GM19468 (cell line): ENCODE data around the gene PIGO.
A peak's percentile ranks its signal among the peaks of the same experiment; 100 is the strongest.

Source experiments
- ATAC-seq: cut with Tn5 transposase; IDR thresholded peaks from one replicate; pipeline ENCODE4 v1.9.1; 2021; ENCODE audit warnings: mild to moderate bottlenecking, moderate library complexity, moderate number of reproducible peaks; ENCODE audit not compliant: unreplicated experiment; ENCODE audit errors: extremely low read depth

Gene PIGO

DNA sequence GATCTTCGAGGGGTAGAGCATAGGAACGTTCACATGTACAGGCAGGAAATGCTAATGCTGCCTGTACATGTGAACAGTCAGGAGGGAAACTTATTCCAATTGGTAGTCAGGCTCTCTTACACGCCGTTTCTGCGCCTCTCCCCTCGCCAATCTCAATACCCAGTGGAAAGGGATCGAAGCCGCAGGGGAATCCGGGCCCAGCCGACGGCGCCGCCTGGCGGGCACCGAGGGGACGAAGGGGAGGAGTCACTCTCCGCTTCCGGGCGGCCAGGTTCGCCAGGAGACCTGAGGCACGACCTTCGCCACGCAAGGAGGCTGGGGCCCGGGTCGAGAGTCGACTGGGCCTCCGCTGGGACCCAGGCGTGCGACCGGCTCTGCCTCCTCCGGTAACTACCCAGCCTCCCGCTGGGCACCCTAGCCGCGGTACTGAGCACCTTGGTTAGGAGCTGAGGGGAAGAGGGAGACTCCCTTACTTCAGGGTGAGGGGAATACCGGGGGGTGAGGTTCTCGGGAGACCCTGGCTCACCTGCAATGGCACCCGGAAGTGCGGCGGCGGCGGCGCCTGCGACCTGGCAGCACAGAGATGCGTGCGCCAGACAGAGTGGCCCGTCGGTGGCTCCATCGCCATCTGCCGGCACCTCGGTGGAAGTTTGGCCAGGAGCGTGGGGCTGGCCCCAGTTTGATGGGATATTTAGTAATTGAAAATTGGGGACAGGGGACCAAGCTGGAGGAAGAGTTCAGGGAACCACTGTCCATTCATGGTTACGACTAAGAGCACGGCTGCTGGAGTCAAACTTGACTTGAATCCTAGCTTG, at the start of gene PIGO:
Gene PIGO (minus strand): TSS at position 557 of the 815 bp plus-strand sequence. CDS start 1,026 bp downstream, outside the sequence.
- ATAC-seq, result peak; percentile 59

DNA sequence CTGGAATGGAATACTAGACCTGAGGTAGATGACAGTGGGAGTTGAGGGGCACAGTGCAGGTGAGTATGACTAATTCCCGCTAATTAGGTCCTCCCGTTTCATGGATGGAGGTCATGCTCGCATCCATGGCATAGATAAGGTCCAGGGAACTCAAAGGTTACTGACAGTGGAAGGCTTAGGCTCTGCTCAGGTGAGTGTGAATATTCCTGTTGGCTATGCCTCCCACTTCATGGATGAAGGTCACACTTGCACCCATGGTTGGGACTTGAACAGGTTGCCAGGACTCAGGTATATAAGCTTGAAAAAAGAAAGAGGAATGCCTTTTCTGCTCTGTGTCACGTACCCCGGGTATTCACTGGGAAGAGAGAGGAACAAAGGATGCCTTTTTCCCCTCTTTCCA, 45.6 kb upstream of the PIGO start:
- ATAC-seq, result no peak

DNA sequence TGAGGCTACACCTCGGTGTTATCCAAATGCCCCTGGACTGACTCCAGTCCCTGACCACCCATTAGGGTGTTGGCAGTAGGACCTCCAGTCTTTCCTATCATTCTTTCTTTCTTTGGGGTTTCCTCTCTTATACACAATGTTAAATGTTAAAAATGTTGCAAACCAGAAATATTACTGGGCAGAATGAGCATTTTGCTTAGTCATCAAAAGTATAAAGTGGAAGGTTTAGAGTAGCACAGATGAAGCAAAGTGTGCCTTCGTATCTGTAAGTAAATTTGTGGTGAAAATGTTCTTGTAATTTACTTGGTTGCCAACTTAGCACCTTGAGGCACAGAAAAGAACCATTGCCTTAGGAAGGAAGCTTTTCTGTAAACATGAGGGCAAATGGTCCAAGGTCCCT, 43.7 kb upstream of the PIGO start:
- no peak for ATAC-seq

DNA sequence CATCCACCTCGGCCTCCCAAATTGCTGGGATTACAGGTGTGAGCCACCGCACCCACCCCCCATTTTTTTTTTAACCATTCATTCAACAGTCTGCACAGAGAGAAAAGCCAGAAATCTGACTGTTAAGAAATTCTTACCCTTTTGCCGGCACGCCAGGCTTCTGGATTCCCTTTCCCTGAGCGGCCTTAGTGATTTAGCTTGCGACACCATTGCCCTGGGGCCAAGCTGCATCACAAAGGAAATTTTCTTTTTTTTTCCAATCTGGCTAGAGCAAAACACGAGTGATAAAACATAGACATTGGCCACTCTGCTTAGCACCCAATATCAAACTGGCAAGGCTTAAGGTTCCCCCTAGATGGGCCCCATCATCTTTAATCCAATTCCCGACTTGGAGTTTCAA, 40.5 kb upstream of the PIGO start:
- ATAC-seq, result no peak

DNA sequence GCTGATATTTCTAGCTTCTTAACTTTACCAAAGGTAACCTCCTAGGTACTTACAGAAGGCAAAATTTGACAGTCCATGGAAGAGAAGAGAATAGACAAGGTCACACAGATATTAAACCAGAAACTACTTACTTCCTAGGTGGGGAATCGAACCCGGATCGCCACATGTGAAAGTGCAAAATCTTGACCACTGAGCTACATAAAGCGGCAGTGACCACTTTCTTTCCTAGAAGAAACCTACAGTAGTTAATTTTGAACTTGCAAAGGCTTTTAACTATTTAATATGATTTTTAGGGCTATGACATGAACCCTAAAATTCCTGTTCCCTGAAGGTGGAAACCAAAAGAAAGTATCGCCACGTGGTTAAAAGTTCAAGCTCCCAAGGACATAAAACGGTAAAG, 39.6 kb upstream of the PIGO start:
- no peak for ATAC-seq

DNA sequence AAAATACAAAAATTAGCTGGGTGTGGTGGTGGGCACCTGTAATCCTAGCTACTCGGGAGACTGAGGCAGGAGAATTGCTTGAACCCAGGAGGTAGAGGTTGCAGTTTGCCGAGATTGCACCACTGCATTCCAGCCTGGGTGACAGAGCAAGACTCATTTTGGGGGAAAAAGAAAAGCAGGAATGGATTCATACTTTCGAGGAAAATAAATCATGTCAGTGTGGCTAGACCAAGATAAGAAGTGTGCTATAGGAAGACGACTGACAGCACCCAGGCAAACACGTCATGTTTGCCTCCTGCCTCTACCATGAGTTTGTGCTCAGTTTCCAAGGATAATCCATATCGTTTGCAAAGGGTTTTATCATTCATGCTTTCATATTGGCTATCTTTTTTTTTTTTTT, 38.5 kb upstream of the PIGO start:
- ATAC-seq, result no peak

DNA sequence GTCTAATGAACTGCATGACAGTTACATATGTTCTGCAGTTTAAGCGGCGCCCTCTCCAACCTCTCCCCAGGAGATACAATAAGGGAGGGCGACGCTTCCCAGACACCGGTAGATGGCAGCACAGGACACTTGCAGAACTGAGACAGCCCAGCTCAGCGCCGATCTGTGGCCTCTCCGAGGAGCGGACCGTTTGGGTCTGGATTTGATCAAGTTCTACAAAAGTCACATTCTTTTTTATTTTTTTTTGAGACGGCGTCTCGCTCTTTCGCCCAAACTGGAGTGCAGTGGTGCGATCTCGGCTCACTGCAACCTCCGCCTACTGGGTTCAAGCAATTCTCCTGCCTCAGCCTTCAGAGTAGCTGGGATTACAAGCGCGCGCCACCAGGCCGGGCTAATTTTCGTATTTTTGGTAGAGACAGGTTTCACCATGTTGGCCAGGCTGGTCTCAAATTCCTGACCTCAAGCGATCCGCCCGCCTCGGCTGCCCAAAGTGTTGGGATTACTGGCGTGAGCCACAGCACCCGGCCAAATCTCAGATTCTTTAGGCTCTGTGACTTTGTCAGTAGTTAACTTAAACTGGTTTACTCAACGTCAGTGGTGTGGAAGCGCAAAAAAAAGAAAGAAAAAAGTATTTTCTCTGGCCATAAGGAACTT, 20.6 kb upstream of the PIGO start:
- no peak for ATAC-seq

DNA sequence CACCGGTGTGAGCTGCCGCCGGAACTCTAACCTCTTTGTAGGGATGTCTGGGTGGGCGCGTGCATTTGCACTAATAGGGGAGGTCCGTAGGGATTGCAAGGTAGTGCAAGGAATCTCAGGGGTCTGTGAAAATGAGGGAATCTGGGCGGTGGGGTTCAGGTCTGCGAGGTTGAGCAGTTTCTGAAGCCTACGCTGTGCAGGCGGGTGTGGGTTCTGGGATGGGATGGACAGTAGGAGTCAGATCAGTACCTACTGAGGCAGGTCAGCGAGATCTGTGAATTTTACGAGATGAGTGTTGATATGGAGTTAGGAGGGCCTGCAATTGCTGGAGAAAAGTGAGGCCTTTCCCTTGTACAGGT, 20.1 kb upstream of the PIGO start:
- no peak for ATAC-seq

DNA sequence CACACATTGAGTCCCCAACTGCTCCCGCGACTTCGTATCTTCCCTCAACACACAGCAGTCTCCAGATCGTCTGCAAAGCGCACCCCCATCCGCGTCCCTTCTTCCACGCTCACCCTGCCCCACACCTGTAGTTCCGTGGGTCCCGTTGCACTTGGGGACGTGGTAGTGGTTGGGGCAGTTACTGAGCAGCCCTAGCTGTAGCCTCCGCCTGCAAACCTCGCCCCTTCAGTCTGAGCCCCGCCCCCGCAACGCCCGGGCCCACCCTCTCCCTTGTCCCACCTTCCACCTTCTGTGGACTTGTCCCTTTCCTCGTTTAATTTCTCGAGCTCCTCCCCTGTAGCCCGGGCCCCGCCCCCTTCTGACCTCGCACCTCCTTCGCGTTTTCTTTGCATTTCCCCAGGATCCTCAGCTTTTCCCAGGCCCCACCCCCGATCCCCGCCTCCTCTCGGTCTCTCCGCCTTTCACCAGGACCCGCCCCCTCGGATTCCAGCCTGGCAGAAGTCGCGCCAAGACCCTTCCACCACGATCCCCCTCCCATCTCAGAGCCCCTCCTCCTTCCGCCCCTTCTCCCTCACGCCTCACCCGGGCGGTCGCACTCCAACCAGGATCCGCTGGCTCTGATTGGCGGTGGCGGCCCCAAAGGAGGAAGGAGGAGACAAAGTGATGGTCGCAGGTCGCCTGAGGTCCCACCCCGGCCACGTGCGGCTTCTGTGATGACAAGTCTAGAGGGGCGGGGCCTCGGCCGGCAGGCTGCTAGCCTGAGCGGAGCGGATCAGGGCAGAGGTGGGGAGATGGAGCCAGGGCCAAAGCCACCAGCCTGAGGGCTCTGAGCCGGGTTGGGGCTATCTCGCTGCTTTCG, 19.5 kb upstream of the PIGO start, which contains the start of gene ATOSB:
Gene ATOSB (minus strand): TSS at position 183 of the 859 bp plus-strand sequence. CDS start 7,588 bp downstream, outside the sequence.
- peak; percentile 40 for ATAC-seq

DNA sequence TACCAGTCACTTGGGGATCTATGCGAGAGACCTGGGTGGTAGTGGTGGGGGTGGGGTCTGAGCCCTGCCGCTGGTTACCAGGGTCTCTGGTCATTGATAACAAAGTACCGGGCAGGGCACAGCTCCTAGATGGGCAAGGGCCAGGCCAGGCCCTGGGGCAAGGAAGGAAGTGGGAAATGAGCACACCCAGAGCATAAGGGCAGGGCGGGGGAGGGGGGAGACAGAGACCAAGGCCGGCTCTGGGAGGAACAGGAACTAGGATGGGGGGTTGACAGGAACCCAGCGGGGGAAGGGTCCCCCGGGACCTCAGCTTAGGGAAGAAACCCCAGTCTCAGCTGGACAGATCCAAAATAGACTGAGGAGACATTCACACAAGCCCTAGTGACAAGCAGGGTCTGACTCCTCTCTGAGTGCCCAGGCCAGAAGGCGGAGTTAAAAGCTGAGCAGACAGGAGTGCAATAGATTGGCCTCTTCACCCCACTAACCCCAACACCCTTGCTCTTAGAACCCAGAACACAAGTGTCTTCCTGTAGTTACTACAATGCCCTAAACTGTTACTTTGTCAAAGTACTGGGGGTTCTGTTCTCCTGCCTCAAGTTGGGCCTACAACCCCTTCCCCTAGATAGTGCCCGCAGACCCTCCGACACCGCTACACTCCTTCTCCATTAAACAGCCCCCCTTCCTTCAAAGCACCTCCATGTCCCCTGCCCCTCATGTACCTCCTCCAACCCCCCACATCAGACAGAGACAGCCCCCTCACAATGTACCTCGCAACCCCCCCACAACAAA, 18.6 kb upstream of the PIGO start:
- no peak for ATAC-seq

DNA sequence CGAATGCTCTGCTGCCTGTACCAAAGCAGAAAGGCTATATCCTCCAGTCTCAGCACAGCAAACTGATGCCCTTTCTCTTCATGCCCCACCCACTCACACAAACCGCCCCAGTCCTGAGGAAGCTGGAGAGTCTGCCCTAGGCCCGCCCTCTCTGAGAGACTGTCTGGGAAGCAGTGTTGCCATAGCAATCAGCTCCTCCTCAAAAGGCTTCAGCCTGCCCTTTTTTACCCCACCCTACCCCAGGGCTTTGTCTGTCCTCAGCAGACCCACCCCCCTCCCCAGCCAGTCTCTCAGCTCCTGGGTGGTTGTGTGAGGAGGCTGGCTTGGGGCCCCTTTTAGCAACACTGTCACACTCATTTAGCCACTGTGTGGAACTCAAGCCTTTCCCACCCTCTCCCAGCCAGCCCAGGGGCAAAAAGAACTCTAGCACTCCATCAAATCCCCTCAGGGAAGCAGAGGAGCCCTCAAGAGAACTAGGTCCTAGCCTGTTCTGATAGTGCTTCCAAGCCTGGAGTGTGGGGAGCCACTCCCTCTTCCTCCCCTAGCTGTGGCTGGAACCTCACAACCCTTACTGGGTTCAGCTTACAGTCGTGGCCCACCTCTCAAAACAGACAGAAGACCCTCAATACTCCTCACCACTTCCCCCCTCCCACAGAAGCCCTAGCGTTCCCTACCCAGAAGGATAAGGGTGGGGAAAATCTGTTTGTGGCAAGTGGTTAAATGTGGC, 17.9 kb upstream of the PIGO start:
- no peak for ATAC-seq

DNA sequence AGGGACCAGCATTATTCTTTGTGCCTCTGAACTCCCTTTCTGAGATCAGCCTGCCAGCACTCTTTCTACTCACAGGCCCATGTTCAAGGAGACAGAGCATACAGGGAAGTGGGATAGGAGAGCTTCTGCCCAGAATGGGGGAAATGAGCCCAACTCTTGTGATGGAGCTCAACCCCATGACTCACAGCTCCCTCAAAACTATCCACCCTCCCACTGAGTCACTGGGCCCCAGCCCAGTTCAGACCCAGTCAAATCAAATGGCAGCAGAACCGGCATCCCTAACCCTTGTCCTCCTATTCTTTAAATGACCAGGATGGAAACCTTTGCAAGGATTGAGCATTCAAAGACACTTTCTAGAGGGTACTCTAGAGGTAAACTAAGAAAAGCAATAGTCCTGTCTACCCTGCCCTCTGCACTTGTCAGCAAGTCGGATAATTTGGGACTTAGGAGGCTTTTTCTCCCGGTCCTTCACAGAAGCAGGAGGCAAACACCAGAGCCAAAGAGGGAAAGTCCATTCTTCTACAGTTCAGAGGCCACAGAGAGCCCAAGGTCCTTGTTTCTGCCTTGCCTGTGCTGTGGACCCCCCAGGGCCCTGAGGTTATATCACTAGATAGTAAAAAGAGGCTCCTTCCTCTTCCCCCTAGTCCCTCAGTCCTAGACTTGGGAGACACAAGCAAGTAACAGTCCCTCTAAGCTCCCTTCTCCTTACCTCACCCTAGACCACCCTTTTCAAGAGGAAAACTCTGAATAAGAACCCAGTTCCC, 16.0 kb upstream of the PIGO start:
- ATAC-seq, result no peak

DNA sequence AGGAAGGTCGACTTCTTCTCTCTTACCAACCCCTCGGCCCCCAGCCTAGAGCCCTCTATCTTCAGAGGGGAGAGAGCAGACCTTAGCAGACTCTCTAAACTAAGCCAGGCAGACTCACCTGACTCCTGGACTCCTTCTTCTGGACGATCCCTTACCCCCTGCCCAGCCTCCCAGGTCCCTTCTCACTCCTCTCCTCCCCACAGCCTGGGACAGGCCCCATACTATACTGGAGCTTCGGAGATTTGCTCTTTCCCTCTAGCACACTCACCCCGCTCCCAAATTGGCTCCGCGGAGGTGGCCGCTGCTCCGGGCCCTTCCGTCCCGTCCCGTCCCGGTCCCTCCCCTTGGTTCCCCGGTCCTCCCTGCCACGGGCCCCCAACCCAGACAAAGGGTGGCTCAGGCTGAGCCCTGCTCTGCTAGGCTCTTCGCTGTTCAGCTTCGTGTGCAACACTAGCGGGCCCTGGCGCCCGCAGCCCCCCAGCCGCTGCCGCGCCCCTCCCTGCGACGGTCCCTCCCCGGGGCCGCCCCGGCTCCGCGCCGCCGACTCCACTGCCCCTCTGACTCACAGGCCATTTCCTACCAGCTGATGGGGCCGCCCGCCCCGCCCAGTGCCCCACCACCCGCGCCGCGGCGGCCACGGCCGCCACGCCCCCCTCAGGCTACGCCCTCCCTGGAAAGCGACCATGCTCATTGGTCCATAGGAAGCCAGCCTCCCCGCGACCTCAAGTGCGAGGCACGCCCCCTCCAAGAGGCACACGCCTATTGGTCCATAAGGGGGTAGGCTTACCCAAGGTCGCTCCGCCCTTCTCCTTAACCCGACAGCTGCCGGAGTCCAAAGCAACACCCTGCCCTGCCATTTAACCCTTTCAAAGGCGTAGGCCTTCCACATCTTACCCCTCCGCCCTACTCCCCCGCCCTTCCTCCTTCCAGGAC, 14.9 kb upstream of the PIGO start:
- peak; percentile 78 for ATAC-seq

DNA sequence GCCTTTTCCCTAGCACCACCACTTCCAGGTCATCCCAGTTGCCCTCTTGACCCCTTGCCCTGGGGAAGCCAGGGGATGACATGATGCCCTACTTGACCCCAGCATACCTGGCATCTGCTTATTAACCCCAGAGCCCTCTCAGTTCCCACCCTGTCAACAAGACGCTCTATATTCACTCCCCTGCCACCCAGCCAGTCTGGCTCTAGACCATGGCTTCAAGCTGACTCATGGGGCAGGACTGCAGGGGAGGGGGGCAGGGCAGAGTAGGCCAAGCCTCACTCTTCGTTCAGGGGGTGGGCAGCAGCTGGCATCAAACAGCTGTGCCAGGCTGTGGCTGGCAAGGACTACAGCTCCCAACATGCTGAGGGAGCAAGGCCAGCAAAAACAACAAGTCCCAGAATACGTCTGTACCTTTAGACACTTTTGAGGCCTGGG, 14.0 kb upstream of the PIGO start:
- ATAC-seq, result no peak

DNA sequence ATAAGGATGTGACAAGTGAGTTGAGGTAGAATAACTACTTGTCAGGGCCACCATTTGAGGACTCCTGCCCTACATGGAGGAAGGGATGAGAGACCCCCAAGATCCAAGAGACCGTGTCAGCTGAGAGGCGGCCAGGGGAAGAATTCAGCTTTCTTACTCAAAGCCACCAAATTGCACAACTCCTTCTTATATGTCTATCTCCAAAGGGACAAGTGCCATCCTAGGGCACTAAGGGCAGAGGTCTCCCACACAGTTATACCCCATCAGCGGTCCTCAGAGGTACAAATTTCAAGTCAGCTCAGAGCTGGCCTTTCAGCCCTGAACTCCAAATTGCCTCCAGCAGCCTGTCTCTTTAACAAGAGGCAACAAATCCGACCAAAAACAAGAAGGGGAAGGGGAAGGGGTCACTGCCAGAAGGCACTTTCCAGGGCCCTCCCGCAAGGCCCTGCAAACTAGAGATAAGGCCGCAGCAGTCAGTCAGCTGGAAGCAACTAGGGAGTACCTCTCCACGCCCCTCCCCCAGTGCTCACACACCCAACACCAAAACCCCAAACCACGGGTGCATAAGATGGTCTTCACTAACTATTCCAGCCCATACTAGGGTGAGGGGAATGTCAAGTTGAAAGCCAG, 12.7 kb upstream of the PIGO start:
- no peak for ATAC-seq

DNA sequence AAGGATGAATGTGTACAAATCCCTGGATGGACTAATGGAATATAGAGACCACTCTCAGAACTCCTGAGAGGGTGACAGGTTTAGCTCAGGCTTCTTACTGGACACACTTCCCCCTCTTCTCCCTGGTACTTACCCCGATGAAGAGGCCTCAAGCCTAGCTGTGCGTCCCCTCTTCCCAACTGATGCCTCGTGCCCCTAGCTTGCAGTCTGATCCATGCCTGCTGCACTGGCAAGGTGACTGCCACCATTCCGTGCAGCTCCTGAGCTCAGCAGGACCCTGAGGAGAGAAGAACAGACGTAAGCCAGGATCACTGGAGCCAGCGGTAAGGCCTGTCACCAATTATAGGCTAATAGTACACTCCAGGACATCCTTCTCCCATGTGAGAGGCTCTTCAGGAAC, 12.1 kb upstream of the PIGO start:
- no peak for ATAC-seq
